GM12801 (cell line): ENCODE measurements around the gene NPSR1.

Experiments used
- TF ChIP-seq, protein P1 (sequence below): IDR thresholded peaks from one replicate; pipeline ENCODE4 v1.5.1; 2011; ENCODE audit warnings: control low read depth; ENCODE audit not compliant: insufficient read length; ENCODE audit errors: extremely low read depth

Gene NPSR1

DNA sequence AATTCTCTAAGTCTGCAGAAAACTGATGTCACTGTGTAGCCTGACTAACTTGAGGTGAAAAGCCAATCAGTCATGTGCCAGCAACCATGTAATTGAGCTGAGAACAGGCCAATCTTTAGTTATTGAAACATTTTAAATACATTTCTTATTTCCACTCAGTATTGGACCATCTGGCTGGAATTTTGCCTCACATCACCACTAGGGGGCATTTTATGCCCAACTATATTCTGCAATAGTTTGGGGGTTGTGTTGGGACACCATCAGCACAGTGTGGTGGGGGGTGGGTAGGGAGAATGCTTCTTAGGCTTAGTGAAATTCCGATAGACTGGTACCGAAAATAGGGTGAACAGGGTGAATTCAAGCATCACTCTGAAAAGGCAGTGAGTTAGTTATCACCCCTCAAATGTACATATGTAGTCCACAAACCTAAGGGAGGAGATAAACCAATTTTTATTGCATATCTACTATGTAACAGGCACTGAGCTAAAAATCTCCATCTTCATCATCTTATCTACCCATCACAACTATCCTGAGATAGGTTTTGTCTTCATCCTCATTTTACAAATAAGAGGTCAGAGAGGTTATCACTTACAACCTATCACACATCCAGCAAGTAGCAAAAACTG, 17.8 kb downstream of the NPSR1 start:
- TF ChIP-seq, protein P1, sequence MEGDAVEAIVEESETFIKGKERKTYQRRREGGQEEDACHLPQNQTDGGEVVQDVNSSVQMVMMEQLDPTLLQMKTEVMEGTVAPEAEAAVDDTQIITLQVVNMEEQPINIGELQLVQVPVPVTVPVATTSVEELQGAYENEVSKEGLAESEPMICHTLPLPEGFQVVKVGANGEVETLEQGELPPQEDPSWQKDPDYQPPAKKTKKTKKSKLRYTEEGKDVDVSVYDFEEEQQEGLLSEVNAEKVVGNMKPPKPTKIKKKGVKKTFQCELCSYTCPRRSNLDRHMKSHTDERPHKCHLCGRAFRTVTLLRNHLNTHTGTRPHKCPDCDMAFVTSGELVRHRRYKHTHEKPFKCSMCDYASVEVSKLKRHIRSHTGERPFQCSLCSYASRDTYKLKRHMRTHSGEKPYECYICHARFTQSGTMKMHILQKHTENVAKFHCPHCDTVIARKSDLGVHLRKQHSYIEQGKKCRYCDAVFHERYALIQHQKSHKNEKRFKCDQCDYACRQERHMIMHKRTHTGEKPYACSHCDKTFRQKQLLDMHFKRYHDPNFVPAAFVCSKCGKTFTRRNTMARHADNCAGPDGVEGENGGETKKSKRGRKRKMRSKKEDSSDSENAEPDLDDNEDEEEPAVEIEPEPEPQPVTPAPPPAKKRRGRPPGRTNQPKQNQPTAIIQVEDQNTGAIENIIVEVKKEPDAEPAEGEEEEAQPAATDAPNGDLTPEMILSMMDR: no peak

DNA sequence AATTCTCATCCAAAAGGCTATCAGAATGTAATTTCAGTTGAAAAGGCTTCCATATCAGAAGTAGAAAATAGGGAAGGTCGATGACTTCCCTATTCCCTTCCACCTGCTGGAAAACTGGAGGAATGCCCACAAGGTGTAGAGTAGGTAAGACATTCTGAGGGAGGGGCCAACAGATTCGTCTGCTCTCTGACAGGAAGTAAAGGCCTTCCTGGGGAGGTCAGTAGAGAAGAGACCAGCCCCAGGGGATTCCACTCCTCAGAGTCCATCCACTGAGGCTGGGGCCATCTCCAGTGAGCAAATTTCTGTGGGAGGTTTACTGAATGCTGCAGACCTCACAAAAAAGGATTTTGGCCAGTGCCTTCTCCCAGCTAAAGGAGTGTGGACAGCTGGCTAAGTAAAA, 19.5 kb downstream of the NPSR1 start:
- TF ChIP-seq, protein P1: no peak

DNA sequence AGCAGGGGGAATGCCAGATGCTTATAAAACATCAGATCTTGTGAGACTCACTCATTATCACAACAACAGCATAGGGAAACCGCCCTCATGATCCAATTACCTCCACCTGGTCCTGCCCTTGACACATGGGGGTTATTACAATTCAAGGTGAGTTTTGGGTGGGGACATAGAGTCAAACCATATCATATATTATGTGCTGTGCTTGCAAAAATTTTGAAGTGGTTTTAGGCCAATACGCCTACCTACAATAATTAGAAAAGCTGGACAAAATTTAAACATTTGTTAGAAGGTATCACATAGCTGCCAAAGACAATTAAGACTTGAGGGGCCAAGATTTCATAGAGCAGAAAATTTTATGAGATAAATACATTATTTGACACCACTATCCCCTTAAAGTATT, 29.5 kb downstream of the NPSR1 start:
- TF ChIP-seq, protein P1: no peak

DNA sequence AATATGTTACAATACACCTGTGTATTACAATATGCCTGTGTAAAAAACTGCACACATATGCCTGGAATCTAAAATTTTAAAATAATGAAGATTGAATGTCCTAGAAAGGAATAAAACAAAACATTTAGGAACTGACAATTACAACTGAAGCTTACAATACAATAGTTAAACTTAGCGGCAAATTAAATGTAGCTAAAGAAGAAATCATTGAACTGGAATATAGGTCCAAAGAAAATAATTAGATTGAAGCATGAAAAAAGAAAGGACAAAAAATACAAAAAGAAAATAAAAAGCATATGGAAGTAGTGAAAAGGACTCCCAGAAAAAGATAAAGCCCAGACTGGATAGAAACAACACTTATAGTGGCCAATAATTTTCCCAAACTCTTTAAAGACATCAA, 38.4 kb downstream of the NPSR1 start:
- TF ChIP-seq, protein P1: no peak

DNA sequence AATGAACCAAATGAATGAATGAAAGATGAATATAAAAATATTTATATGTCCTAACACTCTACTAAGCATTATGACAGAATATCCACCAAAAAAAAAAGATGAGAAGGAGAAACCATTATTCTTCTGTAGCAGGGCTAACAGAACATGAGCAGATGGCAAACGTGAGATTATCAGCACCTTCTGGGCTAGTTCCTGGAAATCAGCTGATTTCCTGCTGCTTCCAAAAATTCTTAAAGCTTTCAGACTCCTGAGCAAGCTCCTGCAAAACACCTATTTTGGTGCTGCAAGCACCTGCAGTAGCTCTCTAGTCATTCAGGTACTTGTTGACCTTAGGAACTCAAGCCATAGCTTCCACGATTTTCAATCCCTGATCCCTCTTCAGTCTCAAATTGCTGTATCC, 51.8 kb downstream of the NPSR1 start:
- TF ChIP-seq, protein P1: no peak

DNA sequence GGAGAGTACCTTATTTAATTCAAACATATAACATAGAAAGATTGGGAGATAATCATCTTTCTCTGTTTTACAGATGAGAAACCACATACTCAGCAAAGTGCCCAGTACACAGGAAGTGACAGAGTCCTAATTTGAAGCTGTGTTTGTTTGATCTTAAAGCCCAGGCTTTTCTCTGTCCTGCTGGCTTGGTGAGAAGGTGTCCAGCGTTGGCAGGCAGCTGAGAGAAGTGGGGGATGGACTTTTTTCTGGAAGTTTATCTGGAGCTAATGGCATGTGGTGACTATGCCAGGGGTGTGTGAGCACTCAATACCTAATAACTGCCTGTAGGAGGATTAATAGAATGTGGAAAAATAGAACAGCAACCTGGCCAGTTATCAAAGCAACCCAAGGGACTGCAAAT, 60.8 kb downstream of the NPSR1 start:
- TF ChIP-seq, protein P1: no peak

DNA sequence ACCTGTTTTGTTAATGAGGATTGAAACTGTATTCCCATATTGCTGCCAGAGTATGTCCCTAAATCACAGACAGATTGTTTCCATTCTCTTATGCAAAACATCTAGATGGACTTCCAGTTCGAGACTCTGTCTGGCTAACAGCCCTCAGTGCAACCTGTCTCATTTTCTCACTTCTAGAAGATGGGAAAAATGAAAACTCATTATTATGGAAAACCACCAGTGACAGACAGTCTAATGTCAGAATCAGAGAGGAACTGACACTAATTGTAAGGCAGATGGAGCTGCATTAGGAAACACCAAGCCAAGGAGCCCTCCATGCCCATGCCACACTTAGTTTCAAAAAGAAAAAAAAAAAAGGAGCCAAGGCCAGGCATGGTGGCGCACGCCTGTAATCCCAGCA, 61.6 kb downstream of the NPSR1 start:
- TF ChIP-seq, protein P1: no peak
